GM10847 (cell line): Measurements from ENCODE around the gene TP53INP2.

ENCODE experiments used
- POLR2A ChIP-seq: IDR thresholded peaks from 2 replicates; pipeline ENCODE4 v1.6.1; 2011; ENCODE audit not compliant: insufficient read length; ENCODE audit errors: extremely low read depth

The TP53INP2 gene

DNA sequence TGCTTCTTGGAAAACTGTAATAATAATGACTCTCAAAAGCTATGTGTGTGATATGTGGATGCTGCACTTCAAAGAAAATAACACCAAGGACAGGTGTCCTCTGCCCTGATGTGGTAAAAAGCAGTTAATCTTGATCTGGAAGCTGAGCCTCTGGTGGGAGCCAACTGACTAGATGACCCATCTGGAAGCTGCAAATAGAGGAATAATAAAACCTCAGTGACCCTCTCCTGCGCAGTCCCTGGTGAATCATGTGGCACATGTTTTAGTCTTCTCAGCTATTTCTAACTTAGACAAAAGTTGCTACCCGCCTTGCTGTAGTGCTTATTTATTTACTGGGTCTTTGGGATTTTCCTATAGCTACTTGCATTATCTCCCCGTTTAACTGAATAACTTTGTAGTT is 47.3 kb downstream of the TP53INP2 start:
- TF ChIP-seq POLR2A: no peak

DNA sequence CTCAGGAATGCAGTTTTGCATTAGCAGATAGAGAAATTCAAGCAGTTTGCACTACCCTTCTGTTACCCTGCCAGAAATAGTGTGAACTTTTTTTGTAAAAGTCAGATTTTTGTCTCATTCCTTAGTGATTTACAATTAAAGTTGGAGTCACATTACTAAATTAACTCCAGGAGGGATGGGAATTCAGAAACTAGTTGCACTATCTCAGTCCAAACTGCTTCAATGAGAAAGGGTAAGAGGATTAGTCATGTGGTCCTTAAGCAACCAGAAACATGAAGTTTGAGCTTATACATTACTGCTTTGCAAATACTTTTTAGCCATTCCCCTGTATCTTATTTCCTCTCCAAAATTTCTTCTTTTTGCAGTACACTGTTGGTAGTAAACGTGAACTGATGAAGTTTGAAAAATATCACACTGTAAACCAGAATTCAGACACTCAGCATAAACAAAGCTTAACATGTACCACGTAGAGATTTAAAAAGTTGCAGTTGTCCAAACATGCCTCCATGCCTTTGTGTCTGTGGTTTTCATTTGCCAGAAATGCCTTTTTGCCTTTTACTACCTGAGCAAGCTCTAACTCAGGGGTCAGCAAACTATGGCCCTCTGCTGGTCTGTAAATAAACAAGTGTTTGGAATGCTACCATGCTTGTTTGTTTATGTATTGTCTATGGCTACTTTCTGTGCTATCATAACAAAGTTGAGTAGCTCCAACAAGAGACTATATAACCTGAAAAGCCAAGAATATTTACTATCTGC is 49.7 kb downstream of the TP53INP2 start:
- no peak for TF ChIP-seq POLR2A

DNA sequence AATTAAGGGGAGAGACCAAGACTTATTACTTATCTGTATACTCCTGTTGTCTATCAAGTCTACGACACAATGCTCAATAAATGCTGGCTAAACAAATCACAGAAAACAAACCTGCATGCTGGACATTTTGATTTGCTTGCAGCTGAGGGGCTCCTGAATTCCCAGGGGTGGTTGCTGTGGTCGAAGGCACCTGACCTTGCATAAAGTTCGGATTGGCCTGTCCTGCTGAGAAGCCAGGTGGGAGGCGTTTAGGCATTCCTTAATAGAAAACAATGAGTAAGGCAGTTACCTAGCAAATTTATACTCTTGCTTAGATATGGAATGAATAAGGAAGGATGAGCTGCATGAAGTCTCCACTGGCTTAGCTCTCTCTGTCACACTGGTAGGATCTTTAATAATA is 50.5 kb downstream of the TP53INP2 start:
- TF ChIP-seq POLR2A: no peak

DNA sequence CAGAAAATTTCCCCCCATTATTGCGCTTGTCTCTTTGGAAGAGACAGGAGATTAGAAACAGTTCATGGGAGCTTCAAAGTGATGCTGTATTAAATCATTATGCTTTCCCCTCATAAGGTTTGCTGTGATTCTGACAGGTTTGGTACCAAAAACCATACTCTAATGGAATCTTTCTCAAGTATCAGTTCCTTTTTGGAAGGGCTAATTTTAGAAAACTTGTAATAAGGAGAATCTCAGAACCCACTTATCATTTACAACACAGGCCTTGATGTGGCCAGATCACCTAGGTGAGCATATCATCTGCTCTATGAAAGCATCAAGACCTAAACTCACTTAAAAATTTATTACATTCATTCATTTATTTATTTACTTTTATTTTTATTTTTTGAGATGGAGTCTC is 51.2 kb downstream of the TP53INP2 start:
- no peak for TF ChIP-seq POLR2A

DNA sequence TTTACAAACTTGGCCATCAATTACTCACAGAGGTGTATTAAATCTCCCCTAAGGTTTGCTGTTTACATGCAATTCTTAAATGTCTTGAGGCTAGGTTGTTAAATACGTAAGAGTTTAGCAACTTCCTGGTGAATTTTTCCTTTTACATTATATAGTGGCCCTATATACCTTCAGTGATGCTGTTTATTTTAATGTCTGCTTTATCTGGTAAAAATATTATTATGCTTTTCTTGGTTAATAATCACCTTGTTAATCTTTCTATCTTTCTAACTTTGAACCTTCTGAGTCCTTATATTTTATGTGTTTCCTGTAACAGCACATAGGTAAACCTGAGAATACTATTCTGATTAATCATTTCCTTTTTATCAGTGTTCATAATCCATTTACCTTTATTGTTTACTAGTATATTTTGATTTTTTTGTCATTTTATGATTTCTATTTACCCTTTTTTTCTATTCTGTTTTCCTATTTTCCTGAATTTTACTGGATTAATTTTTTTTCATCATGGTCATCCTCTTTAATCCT is 57.9 kb downstream of the TP53INP2 start:
- TF ChIP-seq POLR2A: no peak
